Neural cell (in vitro differentiated cells): ENCODE results near the gene LAMTOR1. TPM values are rescaled to one million over a fixed set of nuclear protein-coding genes. Genes with fewer than 3 reads are reported as not detected.

Experiments used
- H2AFZ ChIP-seq: fragments of 200-600, 300-800 bp; sonication (generic), shearing (Covaris generic); 2 replicates; pipeline ENCODE4 v1.6.0; 2014; ENCODE audit warnings: low read depth, mild to moderate bottlenecking, antibody characterized with exemption, low read length, moderate library complexity
- H3F3A ChIP-seq: fragments of 200-600 bp; shearing (Covaris generic); 2 replicates; pipeline ENCODE4 v1.6.1; 2016; ENCODE audit warnings: mild to moderate bottlenecking, moderate library complexity, mixed read lengths, antibody characterized with exemption, low read length; ENCODE audit not compliant: insufficient read depth, poor library complexity, severe bottlenecking
- H3K27ac ChIP-seq: fragments of 200-600, 300-800 bp; sonication (generic), shearing (Covaris generic); 2 replicates; pipeline ENCODE4 v1.5.1; 2014; ENCODE audit warnings: mild to moderate bottlenecking, low read length, moderate library complexity
- H3K27me3 ChIP-seq: fragments of 300-800, 200-600 bp; sonication (generic), shearing (Covaris generic); 2 replicates; pipeline ENCODE4 v1.6.0; 2014; ENCODE audit warnings: mild to moderate bottlenecking, low read depth, low read length, moderate library complexity; ENCODE audit not compliant: insufficient read depth
- H3K36me3 ChIP-seq: fragments of 300-800, 200-600 bp; sonication (generic), shearing (Covaris generic); 2 replicates; pipeline ENCODE4 v1.5.1; 2014; ENCODE audit warnings: mild to moderate bottlenecking, antibody characterized with exemption, low read length, moderate library complexity; ENCODE audit not compliant: insufficient read depth
- H3K4me2 ChIP-seq: fragments of 300-800, 200-600 bp; sonication (generic), shearing (Covaris generic); 2 replicates; pipeline ENCODE4 v1.6.0; 2014; ENCODE audit warnings: mild to moderate bottlenecking, low read length
- H3K4me3 ChIP-seq: fragments of 300-800, 200-600 bp; sonication (generic), shearing (Covaris generic); 2 replicates; pipeline ENCODE4 v1.5.1; 2014; ENCODE audit warnings: mild to moderate bottlenecking, low read length, moderate library complexity
- H3K79me2 ChIP-seq: fragments of 200-600 bp; shearing (Covaris generic); replicated peaks from 2 replicates; pipeline ENCODE4 v1.6.0; 2014; ENCODE audit warnings: mild to moderate bottlenecking, low read length, moderate library complexity; ENCODE audit not compliant: insufficient read depth
- H3K9ac ChIP-seq: fragments of 300-800, 200-600 bp; sonication (generic), shearing (Covaris generic); 2 replicates; pipeline ENCODE4 v1.6.1; 2016; ENCODE audit warnings: mild to moderate bottlenecking, low read length, mixed read lengths
- H3K9me2 ChIP-seq: fragments of 200-600 bp; shearing (Covaris generic); 2 replicates; pipeline ENCODE4 v1.6.1; 2016; ENCODE audit warnings: mild to moderate bottlenecking, low read length, mixed read lengths; ENCODE audit not compliant: insufficient read depth
- H3K9me3 ChIP-seq: fragments of 200-600, 300-800 bp; sonication (generic), shearing (Covaris generic); 2 replicates; pipeline ENCODE4 v1.6.1; 2016; ENCODE audit warnings: mild to moderate bottlenecking, mixed run types, low read length, moderate library complexity, mixed read lengths
- H4K20me1 ChIP-seq: fragments of 200-600 bp; shearing (Covaris generic); 2 replicates; pipeline ENCODE4 v1.6.1; 2016; ENCODE audit warnings: mild to moderate bottlenecking, mixed run types; ENCODE audit not compliant: insufficient read depth
- EP300 ChIP-seq: fragments of 450-650 bp; conservative IDR thresholded peaks from 2 replicates; pipeline ENCODE4 v1.6.1; 2014; ENCODE audit warnings: antibody characterized with exemption, mild to moderate bottlenecking, moderate library complexity; ENCODE audit not compliant: poor library complexity, severe bottlenecking
- EZH2 ChIP-seq: fragments of 200-600, 300-800 bp; shearing (Covaris generic), sonication (generic); IDR thresholded peaks from 2 replicates; pipeline ENCODE4 v1.6.1; 2014; ENCODE audit warnings: antibody characterized with exemption, low read length, borderline replicate concordance, mild to moderate bottlenecking; ENCODE audit not compliant: insufficient read depth, poor library complexity, severe bottlenecking
- MXI1 ChIP-seq: fragments of 450-650 bp; conservative IDR thresholded peaks from 2 replicates; pipeline ENCODE4 v1.6.1; 2014; ENCODE audit warnings: antibody characterized with exemption, mild to moderate bottlenecking; ENCODE audit not compliant: poor library complexity, severe bottlenecking
- POLR2AphosphoS5 ChIP-seq: IDR thresholded peaks from 2 replicates; pipeline ENCODE4 v1.6.1; 2012
- RAD21 ChIP-seq: fragments of 450-650 bp; conservative IDR thresholded peaks from 2 replicates; pipeline ENCODE4 v1.6.1; 2014; ENCODE audit warnings: antibody characterized with exemption, mild to moderate bottlenecking, moderate library complexity
- SMC3 ChIP-seq: fragments of 450-650 bp; conservative IDR thresholded peaks from 2 replicates; pipeline ENCODE4 v1.6.1; 2014; ENCODE audit warnings: antibody characterized with exemption, mild to moderate bottlenecking, moderate library complexity; ENCODE audit not compliant: poor library complexity
- TAF1 ChIP-seq: IDR thresholded peaks from 2 replicates; pipeline ENCODE4 v1.6.1; 2012; ENCODE audit warnings: low read depth
- polyA plus RNA-seq: library from polyadenylated mRNA; depleted of rRNA; stranded (reverse); fragments of >200 nt; gene quantifications from 2 replicates; pipeline ENCODE4 v1.2.3, GENCODE V29; 2014
- TF ChIP-seq, protein P1 (sequence below): IDR thresholded peaks from 2 replicates; pipeline ENCODE4 v1.6.1; 2012; ENCODE audit warnings: borderline replicate concordance
- TF ChIP-seq, protein P2 (sequence below): fragments of 450-650 bp; IDR thresholded peaks from 2 replicates; pipeline ENCODE4 v1.5.1; 2014; ENCODE audit warnings: antibody characterized with exemption, mild to moderate bottlenecking, moderate library complexity; ENCODE audit not compliant: poor library complexity, severe bottlenecking

Gene LAMTOR1
- polyA plus RNA-seq, 1 donor from 2014 or later = 108 TPM

DNA sequence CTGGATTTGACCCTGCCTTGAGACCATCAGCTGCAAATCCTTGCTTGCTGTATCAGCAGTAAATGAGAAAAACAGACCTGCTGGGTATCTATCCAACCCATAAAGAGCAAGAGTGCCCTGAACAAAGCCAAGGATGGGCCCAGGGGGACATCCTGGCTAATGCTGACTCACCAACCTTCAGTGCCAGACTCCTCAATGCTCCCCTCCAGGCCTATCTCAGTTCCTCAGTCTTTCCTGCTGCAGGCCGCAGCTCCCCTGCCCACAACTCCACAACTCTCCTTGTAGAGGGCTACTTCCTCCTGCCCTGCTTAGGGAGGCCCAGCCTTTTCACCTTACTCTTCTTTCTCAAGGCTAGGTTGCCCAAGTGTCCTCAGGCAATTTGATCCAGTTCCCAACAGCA is 2.6 kb downstream of the LAMTOR1 start:
- H3K27ac ChIP-seq = no peak overlapping the region
- TF ChIP-seq, protein P1, sequence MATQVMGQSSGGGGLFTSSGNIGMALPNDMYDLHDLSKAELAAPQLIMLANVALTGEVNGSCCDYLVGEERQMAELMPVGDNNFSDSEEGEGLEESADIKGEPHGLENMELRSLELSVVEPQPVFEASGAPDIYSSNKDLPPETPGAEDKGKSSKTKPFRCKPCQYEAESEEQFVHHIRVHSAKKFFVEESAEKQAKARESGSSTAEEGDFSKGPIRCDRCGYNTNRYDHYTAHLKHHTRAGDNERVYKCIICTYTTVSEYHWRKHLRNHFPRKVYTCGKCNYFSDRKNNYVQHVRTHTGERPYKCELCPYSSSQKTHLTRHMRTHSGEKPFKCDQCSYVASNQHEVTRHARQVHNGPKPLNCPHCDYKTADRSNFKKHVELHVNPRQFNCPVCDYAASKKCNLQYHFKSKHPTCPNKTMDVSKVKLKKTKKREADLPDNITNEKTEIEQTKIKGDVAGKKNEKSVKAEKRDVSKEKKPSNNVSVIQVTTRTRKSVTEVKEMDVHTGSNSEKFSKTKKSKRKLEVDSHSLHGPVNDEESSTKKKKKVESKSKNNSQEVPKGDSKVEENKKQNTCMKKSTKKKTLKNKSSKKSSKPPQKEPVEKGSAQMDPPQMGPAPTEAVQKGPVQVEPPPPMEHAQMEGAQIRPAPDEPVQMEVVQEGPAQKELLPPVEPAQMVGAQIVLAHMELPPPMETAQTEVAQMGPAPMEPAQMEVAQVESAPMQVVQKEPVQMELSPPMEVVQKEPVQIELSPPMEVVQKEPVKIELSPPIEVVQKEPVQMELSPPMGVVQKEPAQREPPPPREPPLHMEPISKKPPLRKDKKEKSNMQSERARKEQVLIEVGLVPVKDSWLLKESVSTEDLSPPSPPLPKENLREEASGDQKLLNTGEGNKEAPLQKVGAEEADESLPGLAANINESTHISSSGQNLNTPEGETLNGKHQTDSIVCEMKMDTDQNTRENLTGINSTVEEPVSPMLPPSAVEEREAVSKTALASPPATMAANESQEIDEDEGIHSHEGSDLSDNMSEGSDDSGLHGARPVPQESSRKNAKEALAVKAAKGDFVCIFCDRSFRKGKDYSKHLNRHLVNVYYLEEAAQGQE = no peak
- H3K27me3 ChIP-seq = no peaks in the 10 kb centered on the region
- no peaks in the 10 kb centered on the region for H4K20me1 ChIP-seq
- peaks cover 20% of the 10 kb centered on the region for H3K79me2 ChIP-seq
- no peak overlapping the region for H3K4me3 ChIP-seq
- H3K9ac ChIP-seq = no peak overlapping the region
- H3K9me3 ChIP-seq = no peaks in the 10 kb centered on the region
- no peaks in the 10 kb centered on the region for H3K36me3 ChIP-seq
- no peaks in the 10 kb centered on the region for H3K9me2 ChIP-seq
- H2AFZ ChIP-seq = no peak overlapping the region
- no peak overlapping the region for H3K4me2 ChIP-seq
- H3F3A ChIP-seq = no peaks in the 10 kb centered on the region

DNA sequence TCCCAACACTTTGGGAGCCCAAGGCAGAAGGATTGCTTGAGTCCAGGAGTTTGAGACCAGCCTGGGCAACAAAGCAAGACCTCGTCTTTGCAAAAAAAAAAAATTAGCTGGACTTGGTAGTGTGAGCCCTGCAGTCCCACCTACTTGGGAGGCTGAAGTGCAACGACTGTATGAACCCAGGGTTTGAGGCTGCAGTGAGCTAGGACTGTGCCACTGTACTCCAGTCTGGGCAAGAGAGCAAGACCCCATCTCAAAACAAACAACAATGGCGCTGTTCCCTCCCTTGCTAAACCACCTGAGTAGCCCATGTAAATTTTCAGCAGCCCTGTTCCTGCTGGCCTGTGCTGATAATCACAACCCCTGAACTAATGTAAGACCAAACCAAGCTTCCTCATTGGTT is 3.1 kb downstream of the LAMTOR1 start:
- Histone ChIP-seq H3K4me2 (no peak overlapping the region), H3K79me2 (peaks cover 20% of the 10 kb centered on the region), H2AFZ (no peak overlapping the region), H3K9ac (no peak overlapping the region), H3K9me2 (no peaks in the 10 kb centered on the region), H4K20me1 (no peaks in the 10 kb centered on the region), H3K27ac (no peak overlapping the region), H3K36me3 (no peaks in the 10 kb centered on the region), H3K4me3 (no peak overlapping the region), H3F3A (no peaks in the 10 kb centered on the region), H3K27me3 (no peaks in the 10 kb centered on the region), H3K9me3 (no peaks in the 10 kb centered on the region)
- TF ChIP-seq RAD21 = no peak
- TF ChIP-seq TAF1 = no peak
- TF ChIP-seq SMC3 = no peak
- TF ChIP-seq EZH2 = no peak

DNA sequence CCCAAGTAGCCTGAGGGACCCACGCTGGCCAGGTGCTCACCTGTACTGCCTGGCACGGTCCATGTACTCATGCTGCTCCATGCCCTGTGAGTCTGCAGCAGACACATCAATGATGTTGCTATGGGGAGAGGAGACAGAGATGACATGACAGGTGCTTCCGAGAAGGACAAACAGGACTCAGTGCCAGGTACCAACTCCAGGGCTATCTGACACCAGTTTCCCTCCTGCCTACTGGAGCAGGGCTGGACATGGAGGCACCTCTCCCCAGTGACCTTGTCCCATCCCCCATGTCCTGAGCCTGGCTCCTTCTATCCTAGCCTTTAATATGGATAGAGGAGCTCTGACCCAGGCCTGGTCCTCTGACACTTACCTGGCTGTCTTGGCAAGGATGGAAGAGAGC is 4.4 kb downstream of the LAMTOR1 start:
- no peaks in the 10 kb centered on the region for H4K20me1 ChIP-seq
- TF ChIP-seq, protein P1 = no peak
- TF ChIP-seq POLR2AphosphoS5 = no peak
- no peak for TF ChIP-seq EZH2
- TF ChIP-seq TAF1 = no peak
- TF ChIP-seq RAD21 = no peak
- TF ChIP-seq MXI1 = no peak
- TF ChIP-seq, protein P2, sequence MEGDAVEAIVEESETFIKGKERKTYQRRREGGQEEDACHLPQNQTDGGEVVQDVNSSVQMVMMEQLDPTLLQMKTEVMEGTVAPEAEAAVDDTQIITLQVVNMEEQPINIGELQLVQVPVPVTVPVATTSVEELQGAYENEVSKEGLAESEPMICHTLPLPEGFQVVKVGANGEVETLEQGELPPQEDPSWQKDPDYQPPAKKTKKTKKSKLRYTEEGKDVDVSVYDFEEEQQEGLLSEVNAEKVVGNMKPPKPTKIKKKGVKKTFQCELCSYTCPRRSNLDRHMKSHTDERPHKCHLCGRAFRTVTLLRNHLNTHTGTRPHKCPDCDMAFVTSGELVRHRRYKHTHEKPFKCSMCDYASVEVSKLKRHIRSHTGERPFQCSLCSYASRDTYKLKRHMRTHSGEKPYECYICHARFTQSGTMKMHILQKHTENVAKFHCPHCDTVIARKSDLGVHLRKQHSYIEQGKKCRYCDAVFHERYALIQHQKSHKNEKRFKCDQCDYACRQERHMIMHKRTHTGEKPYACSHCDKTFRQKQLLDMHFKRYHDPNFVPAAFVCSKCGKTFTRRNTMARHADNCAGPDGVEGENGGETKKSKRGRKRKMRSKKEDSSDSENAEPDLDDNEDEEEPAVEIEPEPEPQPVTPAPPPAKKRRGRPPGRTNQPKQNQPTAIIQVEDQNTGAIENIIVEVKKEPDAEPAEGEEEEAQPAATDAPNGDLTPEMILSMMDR = no peak
- TF ChIP-seq SMC3 = no peak
- TF ChIP-seq EP300 = no peak
- H3K27me3 ChIP-seq = no peaks in the 10 kb centered on the region
- no peak overlapping the region for H3K9ac ChIP-seq
- no peak overlapping the region for H2AFZ ChIP-seq
- H3K36me3 ChIP-seq = no peaks in the 10 kb centered on the region
- no peak overlapping the region for H3K4me2 ChIP-seq
- no peaks in the 10 kb centered on the region for H3F3A ChIP-seq
- H3K79me2 ChIP-seq = peaks cover 20% of the 10 kb centered on the region
- H3K9me3 ChIP-seq = no peaks in the 10 kb centered on the region
- H3K9me2 ChIP-seq = no peaks in the 10 kb centered on the region
- no peak overlapping the region for H3K4me3 ChIP-seq
- no peak overlapping the region for H3K27ac ChIP-seq
